GM13977 (cell line): ENCODE measurements around the gene PANK3.

Experiments
- DNase-seq: peaks from one replicate; pipeline ENCODE4 v3.0.0; 2012; ENCODE audit warnings: low spot score
- CTCF ChIP-seq: IDR thresholded peaks from 2 replicates; pipeline ENCODE4 v1.5.1; 2012; ENCODE audit warnings: mild to moderate bottlenecking, control low read depth; ENCODE audit not compliant: insufficient read depth; ENCODE audit errors: extremely low read depth, missing control alignments
- in situ Hi-C: fragments of 300-500 bp; cut with MboI; formaldehyde crosslinking; loops from one replicate; pipeline ENCODE4 v1.12.0; 2022; ENCODE audit warnings: low sequenced_read_pairs, low pct_unique_long_range_greater_than_20kb, mixed read lengths, inconsistent platforms; ENCODE audit not compliant: unreplicated experiment

PANK3 gene

GRCh38 chr5:168528521-168529373 lies 50.4 kb downstream of the PANK3 start, which contains the start of gene FBLL1:
Gene FBLL1 (plus strand): TSS chr5:168529305. CDS start chr5:168529505, 200 bp downstream.
- peak; percentile 58 for DNase-seq
- TF ChIP-seq CTCF: no peak

GRCh38 chr5:168527756-168528295 lies 51.3 kb downstream of the PANK3 start:
- no peak for TF ChIP-seq CTCF
- no peak for DNase-seq
- in situ Hi-C loops: no loop called here

More at GRCh38 chr5:168528521-168529373, 50.4 kb downstream of the PANK3 start, which contains the start of gene FBLL1:
- in situ Hi-C loops: no loop called here

GRCh38 chr5:168525856-168526255 lies 53.3 kb downstream of the PANK3 start:
- no peak for TF ChIP-seq CTCF
- in situ Hi-C loops: no loop called here
- DNase-seq: no peak

GRCh38 chr5:168513861-168514428 lies 65.2 kb downstream of the PANK3 start:
- in situ Hi-C loops: no loop called here
- DNase-seq: no peak
- no peak for TF ChIP-seq CTCF

- no peak for TF ChIP-seq CTCF
- no peak for DNase-seq
- in situ Hi-C loops: no loop called here
Measured at GRCh38 chr5:168502563-168503237, 76.5 kb downstream of the PANK3 start.
